ENCODE data around the gene PNMA6F.

- TF ChIP-seq TAF1 (IDR thresholded peaks at IDR 0.05; ENCODE audit: low read depth, low read length) (no peak), POLR2AphosphoS5 (IDR thresholded peaks at IDR 0.05; ENCODE audit: low read depth, low read length) (no peak), POLR2A (IDR thresholded peaks at IDR 0.05; ENCODE audit: low read depth, low read length) (no peak)
These were observed 13.2 kb upstream of the PNMA6F start for GRCh38 chrX:153334654-153335295.
